Upper lobe of left lung (tissue), 4 donors: ENCODE data around the gene ZNF850.
"Not testable (repeated sequence)": the region's sequence is repeated elsewhere in the genome, so short reads cannot be mapped to it uniquely, and the experiment has no call there.

Source experiments
- POLR2A ChIP-seq, 4 donors: fragments of 450-650 bp; IDR thresholded peaks; one replicate each; pipeline ENCODE4 v1.5.1; 2016 to 2017; ENCODE audit warnings: antibody characterized with exemption in 4 of 4, mild to moderate bottlenecking in 2 of 4
- POLR2AphosphoS5 ChIP-seq, 2 donors: sonication (generic); formaldehyde crosslinking; IDR thresholded peaks; one replicate each; pipeline ENCODE4 v1.5.1; 2017; ENCODE audit warnings: antibody characterized with exemption in 2 of 2
- TF ChIP-seq, protein P1 (sequence below), 6 experiments: fragments of 450-650 bp in 4 of 6; fragments of 200-600 bp in 2 of 6; sonication (generic) in 2 of 6; IDR thresholded peaks; one replicate each; pipeline ENCODE4 v1.5.1; 2016 to 2019; ENCODE audit warnings: antibody characterized with exemption in 6 of 6

DNA sequence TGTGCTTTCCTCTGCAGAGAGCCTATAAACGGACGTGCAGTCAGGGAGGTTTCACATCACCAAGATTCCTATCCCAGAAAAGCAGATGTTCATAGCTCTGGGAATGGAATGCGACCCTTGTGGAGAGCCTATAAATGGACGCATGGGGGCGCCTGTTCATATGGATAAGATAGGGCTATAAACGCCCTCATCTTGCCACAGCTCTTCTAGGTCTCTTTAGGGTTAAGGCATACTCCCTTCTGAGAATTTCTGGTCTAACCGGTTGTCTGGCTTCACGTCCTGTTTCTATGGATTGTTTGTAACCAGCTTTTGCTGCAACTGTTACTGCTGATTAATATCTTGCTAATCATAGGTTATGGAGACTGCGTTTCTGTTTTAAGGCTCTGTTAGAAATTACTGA is 36.4 kb downstream of the ZNF850 start:
- TF ChIP-seq, protein P1, sequence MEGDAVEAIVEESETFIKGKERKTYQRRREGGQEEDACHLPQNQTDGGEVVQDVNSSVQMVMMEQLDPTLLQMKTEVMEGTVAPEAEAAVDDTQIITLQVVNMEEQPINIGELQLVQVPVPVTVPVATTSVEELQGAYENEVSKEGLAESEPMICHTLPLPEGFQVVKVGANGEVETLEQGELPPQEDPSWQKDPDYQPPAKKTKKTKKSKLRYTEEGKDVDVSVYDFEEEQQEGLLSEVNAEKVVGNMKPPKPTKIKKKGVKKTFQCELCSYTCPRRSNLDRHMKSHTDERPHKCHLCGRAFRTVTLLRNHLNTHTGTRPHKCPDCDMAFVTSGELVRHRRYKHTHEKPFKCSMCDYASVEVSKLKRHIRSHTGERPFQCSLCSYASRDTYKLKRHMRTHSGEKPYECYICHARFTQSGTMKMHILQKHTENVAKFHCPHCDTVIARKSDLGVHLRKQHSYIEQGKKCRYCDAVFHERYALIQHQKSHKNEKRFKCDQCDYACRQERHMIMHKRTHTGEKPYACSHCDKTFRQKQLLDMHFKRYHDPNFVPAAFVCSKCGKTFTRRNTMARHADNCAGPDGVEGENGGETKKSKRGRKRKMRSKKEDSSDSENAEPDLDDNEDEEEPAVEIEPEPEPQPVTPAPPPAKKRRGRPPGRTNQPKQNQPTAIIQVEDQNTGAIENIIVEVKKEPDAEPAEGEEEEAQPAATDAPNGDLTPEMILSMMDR (IDR thresholded peaks at IDR 0.05) = not testable (repeated sequence)
- not testable (repeated sequence) for TF ChIP-seq POLR2A, POLR2AphosphoS5 (IDR thresholded peaks at IDR 0.05)
